Esophagus squamous epithelium (tissue), 5 donors: ENCODE results near the gene CSNK1G1. TPM values are rescaled to one million over a fixed set of nuclear protein-coding genes. Genes with fewer than 3 reads are reported as not detected.

Experiments
- DNase-seq: peaks from one replicate; lab custom pipeline; 2025; lab: John Stamatoyannopoulos, UW
- H3K27ac ChIP-seq, 4 donors: fragments of 200-600 bp; sonication (generic); one replicate each; pipeline ENCODE4 v1.5.1; 2016 to 2019; ENCODE audit warnings: mild to moderate bottlenecking in 1 of 4
- H3K27me3 ChIP-seq, 4 donors: fragments of 200-600 bp; sonication (generic); 1 replicate in 3 of 4; 2 replicates in 1 of 4; pipeline versions ENCODE4 v1.5.1 to v1.6.0; 2017 to 2021; ENCODE audit warnings: antibody characterized with exemption in 1 of 4
- H3K36me3 ChIP-seq, 3 donors: fragments of 200-600 bp; sonication (generic); one replicate each; pipeline ENCODE4 v1.5.1; 2016 to 2019
- H3K4me1 ChIP-seq, 3 donors: fragments of 200-600 bp; sonication (generic); one replicate each; pipeline ENCODE4 v1.5.1; 2017 to 2019
- H3K4me3 ChIP-seq, 4 donors: fragments of 200-600 bp; sonication (generic); 1 replicate in 3 of 4; 2 replicates in 1 of 4; pipeline ENCODE4 v1.5.1; 2016 to 2019; ENCODE audit warnings: mild to moderate bottlenecking in 2 of 4, moderate library complexity in 1 of 4
- H3K9me3 ChIP-seq, 3 donors: fragments of 200-600 bp; sonication (generic); one replicate each; pipeline ENCODE4 v1.5.1; 2016 to 2019
- POLR2A ChIP-seq, 4 donors: fragments of 450-650 bp; IDR thresholded peaks; one replicate each; pipeline ENCODE4 v1.6.1; 2017; ENCODE audit warnings: antibody characterized with exemption in 4 of 4, mild to moderate bottlenecking in 4 of 4, moderate library complexity in 3 of 4
- WGBS, 2 donors: methylation state at CpG; one replicate each; pipeline ENCODE4 v1.1.5; 2018; 5-methylcytosine and 5-hydroxymethylcytosine counted together
- intact Hi-C: fragments of 100-400 bp; cut with DNase I; formaldehyde crosslinking; loops from one replicate; pipeline ENCODE4 v1.15.0; 2022
- total RNA-seq, 4 donors: library from RNA; depleted of rRNA; stranded (reverse); fragments of >200 nt; gene quantifications; one replicate each; pipeline ENCODE4 v1.1.0, GENCODE V29; 2016
- TF ChIP-seq, protein P1 (sequence below), 6 experiments: fragments of 450-650 bp in 4 of 6; fragments of 200-600 bp in 2 of 6; sonication (generic) in 2 of 6; IDR thresholded peaks; one replicate each; pipeline ENCODE4 v1.5.1; 2016 to 2019; ENCODE audit warnings: antibody characterized with exemption in 6 of 6, mild to moderate bottlenecking in 4 of 6, moderate library complexity in 4 of 6
- donor health status: DM: yes; HTN: yes; CAD: no.

CSNK1G1 gene
- total RNA-seq, 4 donors from 2014 or later: 15.0 to 21.4 (median 16.8) TPM

GRCh38 chr15:64246364-64247189 is 109.4 kb downstream of the CSNK1G1 start:
- Histone ChIP-seq H3K36me3 (no peaks in the 10 kb centered on the region), H3K27ac (peak overlapping the region in 2 of 4 donors; percentile 65 to 78), H3K9me3 (no peaks in the 10 kb centered on the region), H3K27me3 (no peaks in the 10 kb centered on the region), H3K4me1 (peaks cover 0 to 53% (median 28%) of the 10 kb centered on the region in 3 donors), H3K4me3 (no peak overlapping the region)
- no peak for TF ChIP-seq POLR2A (IDR thresholded peaks at IDR 0.05)
- no peak for DNase-seq
- intact Hi-C loops: no loop called here
- WGBS, 2 donors: 49 to 50% methylated on average over 8 to 9 of the region's 9 CpGs

DNA sequence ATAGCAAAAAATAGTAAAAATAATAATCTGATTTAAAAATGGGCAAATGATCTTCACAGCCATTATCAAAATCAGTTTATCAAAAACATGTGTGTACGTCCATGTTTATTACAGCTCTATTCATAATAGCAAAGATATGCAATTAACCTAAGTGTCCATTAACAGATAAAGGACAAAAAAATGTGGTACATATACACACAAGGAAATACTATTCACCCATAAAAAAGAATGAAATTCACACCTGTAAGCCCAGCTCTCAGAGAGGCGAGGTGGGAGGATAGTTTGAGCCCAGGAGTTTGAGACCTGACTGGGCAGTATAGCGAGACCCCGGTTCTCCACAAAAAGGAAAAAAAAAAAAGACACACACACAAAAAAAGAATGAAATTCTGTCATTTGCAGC is 110.6 kb downstream of the CSNK1G1 start:
- TF ChIP-seq, protein P1, sequence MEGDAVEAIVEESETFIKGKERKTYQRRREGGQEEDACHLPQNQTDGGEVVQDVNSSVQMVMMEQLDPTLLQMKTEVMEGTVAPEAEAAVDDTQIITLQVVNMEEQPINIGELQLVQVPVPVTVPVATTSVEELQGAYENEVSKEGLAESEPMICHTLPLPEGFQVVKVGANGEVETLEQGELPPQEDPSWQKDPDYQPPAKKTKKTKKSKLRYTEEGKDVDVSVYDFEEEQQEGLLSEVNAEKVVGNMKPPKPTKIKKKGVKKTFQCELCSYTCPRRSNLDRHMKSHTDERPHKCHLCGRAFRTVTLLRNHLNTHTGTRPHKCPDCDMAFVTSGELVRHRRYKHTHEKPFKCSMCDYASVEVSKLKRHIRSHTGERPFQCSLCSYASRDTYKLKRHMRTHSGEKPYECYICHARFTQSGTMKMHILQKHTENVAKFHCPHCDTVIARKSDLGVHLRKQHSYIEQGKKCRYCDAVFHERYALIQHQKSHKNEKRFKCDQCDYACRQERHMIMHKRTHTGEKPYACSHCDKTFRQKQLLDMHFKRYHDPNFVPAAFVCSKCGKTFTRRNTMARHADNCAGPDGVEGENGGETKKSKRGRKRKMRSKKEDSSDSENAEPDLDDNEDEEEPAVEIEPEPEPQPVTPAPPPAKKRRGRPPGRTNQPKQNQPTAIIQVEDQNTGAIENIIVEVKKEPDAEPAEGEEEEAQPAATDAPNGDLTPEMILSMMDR (IDR thresholded peaks at IDR 0.05): no peak
- no peak for TF ChIP-seq POLR2A (IDR thresholded peaks at IDR 0.05)
- Histone ChIP-seq H3K9me3 (no peaks in the 10 kb centered on the region), H3K4me3 (no peak overlapping the region), H3K36me3 (no peaks in the 10 kb centered on the region), H3K27me3 (no peaks in the 10 kb centered on the region), H3K27ac (no peak overlapping the region), H3K4me1 (peaks cover 0 to 41% (median 26%) of the 10 kb centered on the region in 3 donors)
- WGBS, 2 donors: 96 to 98% methylated on average over 4 of the region's 4 CpGs
- DNase-seq: no peak
- intact Hi-C loops: no loop called here

DNA sequence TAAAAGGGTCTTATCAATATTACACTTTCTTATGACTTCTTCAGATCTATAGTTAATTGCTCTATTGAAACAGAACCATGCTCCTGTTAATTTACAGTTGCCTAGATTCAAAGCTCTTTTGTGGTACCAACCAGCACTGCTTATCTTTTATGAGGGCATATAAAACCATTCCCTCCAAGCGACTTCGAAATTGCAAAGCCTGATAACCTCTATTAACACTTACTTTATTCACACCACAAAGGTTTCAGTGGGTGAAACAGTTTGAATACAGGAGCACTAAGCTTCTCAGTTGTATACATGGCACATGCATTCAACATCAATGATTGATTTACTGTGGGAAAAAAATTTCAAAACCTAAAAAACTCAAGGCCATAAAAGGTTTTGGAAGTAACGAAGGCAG is 118.3 kb downstream of the CSNK1G1 start:
- TF ChIP-seq, protein P1 (IDR thresholded peaks at IDR 0.05): no peak
- TF ChIP-seq POLR2A (IDR thresholded peaks at IDR 0.05): no peak
- WGBS, 2 donors: 83 to 86% methylated on average over 3 of the region's 3 CpGs
- H3K4me3 ChIP-seq: no peak overlapping the region
- H3K9me3 ChIP-seq: no peaks in the 10 kb centered on the region
- H3K27me3 ChIP-seq: no peaks in the 10 kb centered on the region
- DNase-seq: no peak
- H3K4me1 ChIP-seq: no peaks in the 10 kb centered on the region
- intact Hi-C loops: no loop called here
- no peak overlapping the region for H3K27ac ChIP-seq
- no peaks in the 10 kb centered on the region for H3K36me3 ChIP-seq

- intact Hi-C loops: no loop called here
- no peaks in the 10 kb centered on the region for H3K9me3 ChIP-seq
- H3K27me3 ChIP-seq: no peaks in the 10 kb centered on the region
- H3K4me1 ChIP-seq: no peaks in the 10 kb centered on the region
- no peak overlapping the region for H3K4me3 ChIP-seq
- H3K36me3 ChIP-seq: no peaks in the 10 kb centered on the region
- 82 to 90% methylated on average over 2 of the region's 2 CpGs for WGBS, 2 donors
- DNase-seq: no peak
- TF ChIP-seq, protein P1 (IDR thresholded peaks at IDR 0.05): no peak
- TF ChIP-seq POLR2A (IDR thresholded peaks at IDR 0.05): no peak
- H3K27ac ChIP-seq: no peak overlapping the region
These were observed 119.6 kb downstream of the CSNK1G1 start for GRCh38 chr15:64236156-64236894.

GRCh38 chr15:64235552-64235951 is 120.4 kb downstream of the CSNK1G1 start:
- H3K27ac ChIP-seq: no peak overlapping the region
- no peak for TF ChIP-seq POLR2A (IDR thresholded peaks at IDR 0.05)
- TF ChIP-seq, protein P1 (IDR thresholded peaks at IDR 0.05): no peak
- no peaks in the 10 kb centered on the region for H3K4me1 ChIP-seq
- intact Hi-C loops: no loop called here
- no peak overlapping the region for H3K4me3 ChIP-seq
- no peaks in the 10 kb centered on the region for H3K36me3 ChIP-seq
- no peaks in the 10 kb centered on the region for H3K27me3 ChIP-seq
- H3K9me3 ChIP-seq: no peaks in the 10 kb centered on the region
- no peak for DNase-seq
- WGBS, 2 donors: 84 to 88% methylated on average over 4 of the region's 4 CpGs
